HEK293 (cell line): ENCODE results near the gene TOP2A.

ENCODE experiments used
- CTCF ChIP-seq: fragments of 450-650 bp; formaldehyde crosslinking; IDR thresholded peaks from 2 replicates; pipeline ENCODE4 v1.5.1; 2016; ENCODE audit warnings: missing biosample characterization, missing genetic modification characterization
- OSR2 ChIP-seq: fragments of 450-650 bp; formaldehyde crosslinking; IDR thresholded peaks from 2 replicates; pipeline ENCODE4 v1.5.1; 2016; ENCODE audit warnings: missing biosample characterization, missing genetic modification characterization
- PRDM4 ChIP-seq: fragments of 450-650 bp; formaldehyde crosslinking; IDR thresholded peaks from 2 replicates; pipeline ENCODE4 v1.5.1; 2017; ENCODE audit warnings: missing biosample characterization, missing genetic modification characterization
- REST ChIP-seq: fragments of 450-650 bp; formaldehyde crosslinking; IDR thresholded peaks from 2 replicates; pipeline ENCODE4 v1.5.1; 2016; ENCODE audit warnings: missing biosample characterization, missing genetic modification characterization
- SCRT1 ChIP-seq: fragments of 450-650 bp; formaldehyde crosslinking; IDR thresholded peaks from 2 replicates; pipeline ENCODE4 v1.5.1; 2016; ENCODE audit warnings: missing biosample characterization, missing genetic modification characterization, borderline replicate concordance
- ZFP3 ChIP-seq: fragments of 450-650 bp; formaldehyde crosslinking; IDR thresholded peaks from 2 replicates; pipeline ENCODE4 v1.5.1; 2016; ENCODE audit warnings: low read depth, missing biosample characterization, missing genetic modification characterization
- ZNF121 ChIP-seq: fragments of 450-650 bp; formaldehyde crosslinking; IDR thresholded peaks from 2 replicates; pipeline ENCODE4 v1.5.1; 2016; ENCODE audit warnings: missing biosample characterization, missing genetic modification characterization
- ZNF174 ChIP-seq: fragments of 450-650 bp; formaldehyde crosslinking; IDR thresholded peaks from 2 replicates; pipeline ENCODE4 v1.5.0; 2017; ENCODE audit warnings: missing biosample characterization, mild to moderate bottlenecking, missing genetic modification characterization
- ZNF239 ChIP-seq: fragments of 450-650 bp; formaldehyde crosslinking; IDR thresholded peaks from 2 replicates; pipeline ENCODE4 v1.5.1; 2016; ENCODE audit warnings: missing biosample characterization, missing genetic modification characterization
- ZNF501 ChIP-seq: fragments of 450-650 bp; formaldehyde crosslinking; IDR thresholded peaks from 2 replicates; pipeline ENCODE4 v1.5.1; 2016; ENCODE audit warnings: missing biosample characterization, missing genetic modification characterization
- ZNF624 ChIP-seq: fragments of 450-650 bp; formaldehyde crosslinking; IDR thresholded peaks from 2 replicates; pipeline ENCODE4 v1.5.1; 2017; ENCODE audit warnings: missing biosample characterization, missing genetic modification characterization

- no peak for TF ChIP-seq ZFP3 (tag by site-specific recombination)
- TF ChIP-seq SCRT1 (tag by site-specific recombination), result no peak
- no peak for TF ChIP-seq ZNF239
- TF ChIP-seq OSR2 (tag by site-specific recombination), result no peak
- TF ChIP-seq ZNF174 (tag by site-specific recombination), result no peak
- TF ChIP-seq CTCF (tag by site-specific recombination), result no peak
- TF ChIP-seq ZNF624 (tag by site-specific recombination), result no peak
- TF ChIP-seq REST, result no peak
- TF ChIP-seq ZNF501 (tag by site-specific recombination), result no peak
- no peak for TF ChIP-seq ZNF121 (tag by site-specific recombination)
- no peak for TF ChIP-seq PRDM4 (tag by site-specific recombination)
Measured at GRCh38 chr17:40454613-40454995, 36.9 kb upstream of the TOP2A start.
